OCI-LY7 (cell line): ENCODE measurements around the gene TMED1. TPM values are rescaled to one million over a fixed set of nuclear protein-coding genes. Genes with fewer than 3 reads are reported as not detected.

ENCODE experiments used
- BruUV-seq: library from RNA; stranded (reverse); fragments of 400-500 nt; replicated peaks from 2 replicates; lab custom pipeline; 2021; lab: Mats Ljungman, UMichigan
- CTCF ChIA-PET: fragments of 300-600 bp; sonication (Branson Sonifier 250); formaldehyde crosslinking; loops from one replicate; lab custom pipeline; 2022; ENCODE audit warnings: antibody characterized with exemption; ENCODE audit not compliant: unreplicated experiment; lab: Charles Lee
- POLR2A ChIA-PET: fragments of 300-600 bp; sonication (Branson Sonifier 250); formaldehyde crosslinking; loops from one replicate; lab custom pipeline; 2022; ENCODE audit warnings: antibody characterized with exemption; lab: Charles Lee
- DNase-seq: peaks from one replicate; pipeline ENCODE4 v3.0.0-alpha.2; 2015; ENCODE audit warnings: low spot score
- H2AFZ ChIP-seq: fragments of 200-600 bp; sonication (generic), shearing (Covaris generic); 2 replicates; pipeline ENCODE4 v1.6.1; 2014; ENCODE audit warnings: mild to moderate bottlenecking, antibody characterized with exemption, low read length, moderate library complexity
- H3K27ac ChIP-seq: fragments of 200-600 bp; sonication (generic); 2 replicates; pipeline ENCODE4 v1.5.1; 2014; ENCODE audit warnings: mixed run types, low read depth, mild to moderate bottlenecking, moderate library complexity, low read length, inconsistent platforms; ENCODE audit not compliant: poor library complexity, severe bottlenecking
- H3K36me3 ChIP-seq: fragments of 200-600 bp; sonication (generic); 2 replicates; pipeline ENCODE4 v1.6.1; 2014; ENCODE audit warnings: mild to moderate bottlenecking, antibody characterized with exemption, low read length, moderate library complexity, mixed read lengths; ENCODE audit not compliant: insufficient read depth
- H3K4me1 ChIP-seq: fragments of 200-600 bp; sonication (generic); 2 replicates; pipeline ENCODE4 v1.5.1; 2014; ENCODE audit warnings: mild to moderate bottlenecking, low read length; ENCODE audit not compliant: insufficient read depth, poor library complexity, severe bottlenecking
- H3K4me2 ChIP-seq: fragments of 200-600 bp; sonication (generic); 2 replicates; pipeline ENCODE4 v1.6.1; 2014; ENCODE audit warnings: mild to moderate bottlenecking, low read length
- H3K4me3 ChIP-seq: fragments of 200-600 bp; sonication (generic); 2 replicates; pipeline ENCODE4 v1.5.1; 2014; ENCODE audit warnings: mild to moderate bottlenecking, low read depth, low read length; ENCODE audit not compliant: poor library complexity, severe bottlenecking
- H3K79me2 ChIP-seq: fragments of 200-600 bp; sonication (generic); 2 replicates; pipeline ENCODE4 v1.6.1; 2016; ENCODE audit warnings: low read depth, mild to moderate bottlenecking, low read length, moderate library complexity, mixed read lengths; ENCODE audit not compliant: insufficient read depth
- H3K9me2 ChIP-seq: fragments of 200-600 bp; sonication (generic); 2 replicates; pipeline ENCODE4 v1.6.1; 2016; ENCODE audit warnings: mild to moderate bottlenecking, low read length, mixed read lengths; ENCODE audit not compliant: insufficient read depth
- H3K9me3 ChIP-seq: fragments of 200-600 bp; sonication (generic); 2 replicates; pipeline ENCODE4 v1.6.1; 2014; ENCODE audit warnings: mild to moderate bottlenecking, mixed run types, low read length, mixed read lengths
- H4K20me1 ChIP-seq: fragments of 200-600 bp; sonication (generic); 2 replicates; pipeline ENCODE4 v1.6.1; 2014; ENCODE audit warnings: mild to moderate bottlenecking, antibody characterized with exemption, low read length, moderate library complexity, mixed read lengths; ENCODE audit not compliant: insufficient read depth
- EZH2phosphoT487 ChIP-seq: fragments of 200-600 bp; sonication (generic); IDR thresholded peaks from 2 replicates; pipeline ENCODE4 v1.6.1; 2018; ENCODE audit warnings: low read depth, borderline replicate concordance, mild to moderate bottlenecking, mixed run types, antibody characterized with exemption, low read length, moderate library complexity, mixed read lengths
- intact Hi-C: fragments of 100-400 bp; cut with micrococcal nuclease; formaldehyde crosslinking; loops from one replicate; pipeline ENCODE4 v1.10.0; 2022; ENCODE audit not compliant: unreplicated experiment
- total RNA-seq, 2 experiments: library from RNA; depleted of rRNA in 1 of 2; stranded (reverse); fragments of >200 nt in 1 of 2; shearing (Covaris generic) in 1 of 2; gene quantifications; 2 replicates each; pipeline ENCODE4 v1.2.3, GENCODE V29; 2014 to 2022
- TF ChIP-seq, protein P1 (sequence below): fragments of 200-600 bp; sonication (generic); conservative IDR thresholded peaks from 2 replicates; pipeline ENCODE4 v1.5.1; 2014; ENCODE audit warnings: mild to moderate bottlenecking, antibody characterized with exemption, low read length, moderate library complexity, mixed read lengths

The TMED1 gene
- total RNA-seq, 2 experiments from 2014 or later, result 13.2 to 22.5 TPM

DNA sequence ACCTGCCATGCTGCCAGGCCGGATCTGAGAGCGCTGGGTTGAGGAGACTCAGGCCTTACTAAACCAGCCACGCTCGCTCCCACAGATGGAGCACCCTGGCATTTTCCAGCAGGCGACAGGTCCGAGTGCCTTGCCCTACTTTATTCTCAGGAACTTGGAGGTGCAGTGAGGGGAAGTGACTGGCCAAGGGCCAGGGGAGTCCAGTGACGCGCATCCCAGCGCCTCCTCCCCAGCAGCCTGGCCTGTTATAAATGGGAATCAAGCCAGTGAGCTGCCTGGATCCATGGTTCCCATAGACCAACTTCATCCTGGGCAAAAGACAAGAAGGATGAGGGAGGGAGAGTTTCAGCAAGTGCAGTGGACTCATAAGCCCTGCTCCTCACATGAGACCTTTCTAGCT lies 35.5 kb downstream of the TMED1 start:
- Histone ChIP-seq H3K9me2 (no peaks in the 10 kb centered on the region), H2AFZ (no peak overlapping the region), H3K9me3 (no peaks in the 10 kb centered on the region), H3K4me2 (no peak overlapping the region), H3K27ac (no peak overlapping the region), H4K20me1 (no peaks in the 10 kb centered on the region), H3K4me3 (no peak overlapping the region), H3K79me2 (no peaks in the 10 kb centered on the region), H3K4me1 (no peaks in the 10 kb centered on the region), H3K36me3 (peaks cover 81% of the 10 kb centered on the region)
- no TSS peak for BruUV-seq
- POLR2A ChIA-PET, result no interaction called here
- intact Hi-C loops, result no loop called here
- DNase-seq, result no peak
- TF ChIP-seq, protein P1, sequence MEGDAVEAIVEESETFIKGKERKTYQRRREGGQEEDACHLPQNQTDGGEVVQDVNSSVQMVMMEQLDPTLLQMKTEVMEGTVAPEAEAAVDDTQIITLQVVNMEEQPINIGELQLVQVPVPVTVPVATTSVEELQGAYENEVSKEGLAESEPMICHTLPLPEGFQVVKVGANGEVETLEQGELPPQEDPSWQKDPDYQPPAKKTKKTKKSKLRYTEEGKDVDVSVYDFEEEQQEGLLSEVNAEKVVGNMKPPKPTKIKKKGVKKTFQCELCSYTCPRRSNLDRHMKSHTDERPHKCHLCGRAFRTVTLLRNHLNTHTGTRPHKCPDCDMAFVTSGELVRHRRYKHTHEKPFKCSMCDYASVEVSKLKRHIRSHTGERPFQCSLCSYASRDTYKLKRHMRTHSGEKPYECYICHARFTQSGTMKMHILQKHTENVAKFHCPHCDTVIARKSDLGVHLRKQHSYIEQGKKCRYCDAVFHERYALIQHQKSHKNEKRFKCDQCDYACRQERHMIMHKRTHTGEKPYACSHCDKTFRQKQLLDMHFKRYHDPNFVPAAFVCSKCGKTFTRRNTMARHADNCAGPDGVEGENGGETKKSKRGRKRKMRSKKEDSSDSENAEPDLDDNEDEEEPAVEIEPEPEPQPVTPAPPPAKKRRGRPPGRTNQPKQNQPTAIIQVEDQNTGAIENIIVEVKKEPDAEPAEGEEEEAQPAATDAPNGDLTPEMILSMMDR, result no peak
- TF ChIP-seq EZH2phosphoT487, result no peak
- CTCF ChIA-PET, result no interaction called here

DNA sequence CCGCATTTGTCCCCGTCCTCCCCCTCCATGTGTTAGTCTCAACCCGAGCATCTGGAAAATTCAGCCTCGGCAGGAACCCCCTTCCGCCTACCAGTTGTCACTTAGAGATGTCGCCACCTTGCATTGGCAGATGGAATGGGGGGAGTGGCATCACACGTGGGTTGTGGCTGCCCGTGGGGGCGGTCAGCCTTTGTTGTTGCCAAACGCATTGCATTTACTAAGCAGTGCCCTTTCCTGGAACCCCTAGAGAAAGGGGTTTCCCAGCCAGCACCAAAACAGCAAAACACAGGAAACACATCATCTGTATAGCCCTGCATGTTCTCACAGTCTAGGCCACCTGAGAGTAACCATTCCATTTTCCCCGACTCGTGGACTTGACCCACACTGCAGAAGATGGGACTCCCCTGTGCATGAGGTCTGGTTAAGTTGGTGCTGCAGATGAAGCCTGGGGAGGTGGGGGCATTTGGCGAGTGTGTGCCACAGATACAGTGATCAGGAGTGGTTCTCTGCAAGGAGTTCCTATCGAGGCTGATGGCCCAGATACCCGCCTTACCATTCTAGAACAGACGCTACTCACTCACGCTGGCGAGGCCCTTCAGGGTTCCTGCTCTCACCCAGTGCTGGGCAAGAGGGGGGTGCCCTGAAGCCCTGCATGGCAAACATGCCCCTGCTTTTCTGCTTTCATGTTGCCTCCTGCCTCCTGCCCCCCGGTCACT lies 38.3 kb downstream of the TMED1 start:
- H3K9me2 ChIP-seq, result no peaks in the 10 kb centered on the region
- no peak overlapping the region for H3K4me2 ChIP-seq
- ChIA-PET POLR2A (no interaction called here), CTCF (no interaction called here)
- intact Hi-C loops, result no loop called here
- no peaks in the 10 kb centered on the region for H3K4me1 ChIP-seq
- peaks cover 81% of the 10 kb centered on the region for H3K36me3 ChIP-seq
- H3K9me3 ChIP-seq, result no peaks in the 10 kb centered on the region
- H3K27ac ChIP-seq, result no peak overlapping the region
- H3K4me3 ChIP-seq, result no peak overlapping the region
- no peaks in the 10 kb centered on the region for H3K79me2 ChIP-seq
- no peaks in the 10 kb centered on the region for H4K20me1 ChIP-seq
- no peak for TF ChIP-seq EZH2phosphoT487
- TF ChIP-seq, protein P1, result no peak
- DNase-seq, result no peak
- no TSS peak for BruUV-seq
- H2AFZ ChIP-seq, result no peak overlapping the region

DNA sequence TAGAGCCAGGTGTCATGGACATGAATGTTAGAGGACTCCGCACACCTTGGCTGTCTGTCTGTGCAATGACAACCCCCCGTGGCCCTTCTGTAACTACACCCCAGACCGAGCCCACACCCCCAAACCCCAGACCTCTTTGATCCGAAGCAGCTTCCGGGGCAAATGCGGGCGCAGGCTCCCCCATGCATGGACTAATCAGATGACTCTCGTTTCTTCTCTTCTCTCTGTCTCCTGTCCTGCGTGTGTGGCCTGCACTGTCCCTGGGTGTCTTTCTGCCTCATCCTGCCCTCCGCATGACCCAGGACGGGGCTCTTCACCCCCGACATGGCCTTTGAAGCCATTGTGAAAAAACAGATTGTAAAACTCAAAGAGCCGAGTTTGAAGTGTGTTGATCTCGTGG lies 38.9 kb downstream of the TMED1 start:
- TF ChIP-seq, protein P1, result no peak
- TF ChIP-seq EZH2phosphoT487, result no peak
- CTCF ChIA-PET, result no interaction called here
- intact Hi-C loops, result no loop called here
- Histone ChIP-seq H3K4me1 (no peaks in the 10 kb centered on the region), H3K79me2 (no peaks in the 10 kb centered on the region), H3K4me2 (no peak overlapping the region), H3K9me2 (no peaks in the 10 kb centered on the region), H3K9me3 (no peaks in the 10 kb centered on the region), H3K4me3 (no peak overlapping the region), H4K20me1 (no peaks in the 10 kb centered on the region), H2AFZ (no peak overlapping the region), H3K27ac (no peak overlapping the region), H3K36me3 (peaks cover 76% of the 10 kb centered on the region)
- no TSS peak for BruUV-seq
- POLR2A ChIA-PET, result no interaction called here
- DNase-seq, result no peak
